H9 (cell line): ENCODE data around the gene CLEC16A. TPM values are rescaled to one million over a fixed set of nuclear protein-coding genes. Genes with fewer than 3 reads are reported as not detected.

Experiments used
- DNase-seq: peaks from one replicate; pipeline ENCODE4 v3.0.0-alpha.2; 2017
- H2AFZ ChIP-seq: one replicate; pipeline ENCODE4 v1.6.1; 2013; ENCODE audit warnings: mild to moderate bottlenecking, low read length, control low read depth, moderate library complexity
- H2AK5ac ChIP-seq: 2 replicates; pipeline ENCODE4 v1.6.1; 2013; ENCODE audit warnings: low read length, control low read depth, mixed read lengths; ENCODE audit not compliant: insufficient read length
- H2BK120ac ChIP-seq: one replicate; pipeline ENCODE4 v1.6.1; 2013; ENCODE audit warnings: low read depth, mild to moderate bottlenecking, low read length, control low read depth, inconsistent platforms; ENCODE audit not compliant: poor library complexity, severe bottlenecking
- H2BK12ac ChIP-seq: 2 replicates; pipeline ENCODE4 v1.6.1; 2013; ENCODE audit warnings: low read length, control low read depth, mixed read lengths, low read depth; ENCODE audit not compliant: insufficient read length
- H2BK15ac ChIP-seq: 2 replicates; pipeline ENCODE4 v1.6.1; 2013; ENCODE audit warnings: low read depth, low read length, control low read depth
- H2BK20ac ChIP-seq: one replicate; pipeline ENCODE4 v1.6.1; 2013; ENCODE audit warnings: low read depth, mild to moderate bottlenecking, low read length, control low read depth, inconsistent platforms; ENCODE audit not compliant: poor library complexity, severe bottlenecking
- H2BK5ac ChIP-seq: 2 replicates; pipeline ENCODE4 v1.6.1; 2013; ENCODE audit warnings: low read length, control low read depth, mixed read lengths; ENCODE audit not compliant: insufficient read length
- H3K14ac ChIP-seq: 2 replicates; pipeline ENCODE4 v1.6.1; 2013; ENCODE audit warnings: low read length, control low read depth; ENCODE audit not compliant: insufficient read depth
- H3K18ac ChIP-seq: 2 replicates; pipeline ENCODE4 v1.6.1; 2013; ENCODE audit warnings: low read depth, mild to moderate bottlenecking, mixed read lengths, low read length, control low read depth; ENCODE audit not compliant: insufficient read length
- H3K23ac ChIP-seq: 2 replicates; pipeline ENCODE4 v1.6.1; 2013; ENCODE audit warnings: low read length, control low read depth, mixed read lengths, low read depth; ENCODE audit not compliant: insufficient read length
- H3K23me2 ChIP-seq: 2 replicates; pipeline ENCODE4 v1.6.1; 2013; ENCODE audit warnings: low read depth, mild to moderate bottlenecking, mixed read lengths, low read length, control low read depth; ENCODE audit not compliant: insufficient read length, poor library complexity, severe bottlenecking
- H3K27ac ChIP-seq: 2 replicates; pipeline ENCODE4 v1.5.1; 2013; ENCODE audit warnings: low read length, control low read depth, mixed read lengths, low read depth; ENCODE audit not compliant: insufficient read length
- H3K27me3 ChIP-seq: 2 replicates; pipeline ENCODE4 v1.6.1; 2013; ENCODE audit warnings: low read length, control low read depth, inconsistent platforms; ENCODE audit not compliant: insufficient read depth
- H3K4ac ChIP-seq: 2 replicates; pipeline ENCODE4 v1.6.1; 2013; ENCODE audit warnings: low read depth, mild to moderate bottlenecking, control low read depth, inconsistent platforms, low read length, moderate library complexity
- H3K4me1 ChIP-seq: 2 replicates; pipeline ENCODE4 v1.6.1; 2013; ENCODE audit warnings: low read length, control low read depth, inconsistent platforms; ENCODE audit not compliant: insufficient read depth
- H3K4me2 ChIP-seq: 2 replicates; pipeline ENCODE4 v1.6.1; 2013; ENCODE audit warnings: low read length, control low read depth, mixed read lengths; ENCODE audit not compliant: insufficient read length, insufficient read depth
- H3K56ac ChIP-seq: 2 replicates; pipeline ENCODE4 v1.6.1; 2013; ENCODE audit warnings: low read depth, mild to moderate bottlenecking, mixed read lengths, low read length, control low read depth; ENCODE audit not compliant: insufficient read length
- H3K79me1 ChIP-seq: 2 replicates; pipeline ENCODE4 v1.6.1; 2013; ENCODE audit warnings: low read depth, mild to moderate bottlenecking, moderate library complexity, low read length, control low read depth, inconsistent platforms; ENCODE audit not compliant: insufficient read depth, poor library complexity, severe bottlenecking
- H3K79me2 ChIP-seq: 2 replicates; pipeline ENCODE4 v1.6.1; 2013; ENCODE audit warnings: low read length, control low read depth, inconsistent platforms; ENCODE audit not compliant: insufficient read depth
- H3K9ac ChIP-seq: 2 replicates; pipeline ENCODE4 v1.6.1; 2013; ENCODE audit warnings: low read length, control low read depth, mixed read lengths; ENCODE audit not compliant: insufficient read length; ENCODE audit errors: extremely low read depth
- H3K9me3 ChIP-seq: one replicate; pipeline ENCODE4 v1.6.1; 2013; ENCODE audit warnings: low read depth, low read length, inconsistent platforms; ENCODE audit not compliant: control insufficient read depth
- H3T11ph ChIP-seq: one replicate; pipeline ENCODE4 v1.6.1; 2013; ENCODE audit warnings: mild to moderate bottlenecking, low read length, control low read depth, inconsistent platforms
- H4K20me1 ChIP-seq: one replicate; pipeline ENCODE4 v1.6.1; 2013; ENCODE audit not compliant: control insufficient read depth, insufficient read length, insufficient read depth
- H4K5ac ChIP-seq: 2 replicates; pipeline ENCODE4 v1.6.1; 2013; ENCODE audit warnings: low read depth, mild to moderate bottlenecking, mixed read lengths, low read length, control low read depth; ENCODE audit not compliant: insufficient read length
- H4K8ac ChIP-seq: replicated peaks from 2 replicates; pipeline ENCODE4 v1.6.1; 2013; ENCODE audit warnings: low read length, control low read depth, mixed read lengths, low read depth; ENCODE audit not compliant: insufficient read length
- H4K91ac ChIP-seq: 2 replicates; pipeline ENCODE4 v1.6.1; 2013; ENCODE audit warnings: low read depth, mild to moderate bottlenecking, moderate library complexity, mixed read lengths, low read length, control low read depth; ENCODE audit not compliant: insufficient read length
- H3K27ac Mint-ChIP-seq, 3 experiments: 2 replicates in 2 of 3; 3 replicates in 1 of 3; pipeline ENCODE4 v1.8.0; 2020 to 2021; ENCODE audit warnings: mixed read lengths in 3 of 3, mild to moderate bottlenecking in 1 of 3, moderate library complexity in 1 of 3
- H3K27me3 Mint-ChIP-seq: 2 replicates; pipeline ENCODE4 v1.8.0; 2021; ENCODE audit warnings: low read depth, mild to moderate bottlenecking, moderate library complexity, mixed read lengths
- H3K36me3 Mint-ChIP-seq, 3 experiments: 2 replicates in 2 of 3; 3 replicates in 1 of 3; pipeline ENCODE4 v1.8.0; 2020 to 2021; ENCODE audit warnings: low read depth in 3 of 3, mixed read lengths in 3 of 3; ENCODE audit not compliant: insufficient read depth in 1 of 3
- H3K4me1 Mint-ChIP-seq, 2 experiments: 2 replicates each; pipeline ENCODE4 v1.8.0; 2020; ENCODE audit warnings: mixed read lengths in 2 of 2
- H3K4me3 Mint-ChIP-seq, 2 experiments: 2 replicates in 1 of 2; 3 replicates in 1 of 2; pipeline ENCODE4 v1.8.0; 2020 to 2021; ENCODE audit warnings: mild to moderate bottlenecking in 2 of 2, mixed read lengths in 2 of 2, moderate library complexity in 1 of 2
- H3K9me3 Mint-ChIP-seq, 2 experiments: 2 replicates in 1 of 2; 3 replicates in 1 of 2; pipeline ENCODE4 v1.8.0; 2020; ENCODE audit warnings: mild to moderate bottlenecking in 2 of 2, mixed read lengths in 2 of 2, moderate library complexity in 1 of 2
- WGBS: extraction: QIAGEN DNeasy Blood & Tissue Kit; methylation state at CpG from one replicate; pipeline ENCODE4 v1.1.7; 2013; ENCODE audit warnings: missing lambda C conversion rate, low lambda C conversion rate, mixed read lengths; ENCODE audit not compliant: insufficient read length; ENCODE audit errors: extremely low coverage; 5-methylcytosine and 5-hydroxymethylcytosine counted together
- total RNA-seq: library from RNA; stranded (reverse); gene quantifications from 2 replicates; pipeline ENCODE4 v1.2.1, GENCODE V29; 2021
- TF ChIP-seq, protein P1 (sequence below): fragments of 200-600 bp; sonication (generic); conservative IDR thresholded peaks from 3 replicates; pipeline ENCODE4 v1.8.0; 2021; ENCODE audit warnings: antibody characterized with exemption, mild to moderate bottlenecking

The CLEC16A gene
- total RNA-seq, 1 experiment from 2014 or later = 15.2 TPM

DNA sequence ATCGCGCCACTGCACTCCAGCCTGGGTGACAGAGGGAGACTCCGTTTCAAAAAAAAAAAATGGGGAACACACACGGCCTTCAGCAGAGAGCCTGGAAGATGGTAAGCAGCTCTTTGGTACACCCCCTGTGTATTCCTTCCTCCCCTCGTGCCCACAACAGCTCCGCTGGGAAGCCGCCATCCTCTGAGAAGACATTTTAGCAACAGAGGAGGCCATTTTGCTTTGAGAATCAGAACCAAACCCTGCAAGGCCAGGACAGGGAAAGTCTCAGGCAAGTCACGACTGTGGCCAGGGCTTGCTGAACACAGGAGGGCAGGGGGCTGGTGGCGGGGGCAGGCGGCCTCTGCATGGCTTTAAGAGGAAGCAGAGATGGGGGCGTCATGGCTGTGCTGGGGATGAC is 265.9 kb downstream of the CLEC16A start:
- H3K9me3 ChIP-seq = no peaks in the 10 kb centered on the region
- H3K23ac ChIP-seq = no peak overlapping the region
- H3K27ac ChIP-seq = no peak overlapping the region
- H3K4me2 ChIP-seq = no peak overlapping the region
- no peaks in the 10 kb centered on the region for H3K79me1 ChIP-seq
- no peaks in the 10 kb centered on the region for H4K20me1 ChIP-seq
- Mint-ChIP-seq H3K4me1 (no peaks in the 10 kb centered on the region), H3K27me3 (no peaks in the 10 kb centered on the region; the same call in none of the 2 replicates), H3K9me3 (no peaks in the 10 kb centered on the region; a peak in 1 of 5 replicates), H3K36me3 (no peaks in the 10 kb centered on the region), H3K27ac (no peak overlapping the region), H3K4me3 (no peak overlapping the region)
- TF ChIP-seq, protein P1, sequence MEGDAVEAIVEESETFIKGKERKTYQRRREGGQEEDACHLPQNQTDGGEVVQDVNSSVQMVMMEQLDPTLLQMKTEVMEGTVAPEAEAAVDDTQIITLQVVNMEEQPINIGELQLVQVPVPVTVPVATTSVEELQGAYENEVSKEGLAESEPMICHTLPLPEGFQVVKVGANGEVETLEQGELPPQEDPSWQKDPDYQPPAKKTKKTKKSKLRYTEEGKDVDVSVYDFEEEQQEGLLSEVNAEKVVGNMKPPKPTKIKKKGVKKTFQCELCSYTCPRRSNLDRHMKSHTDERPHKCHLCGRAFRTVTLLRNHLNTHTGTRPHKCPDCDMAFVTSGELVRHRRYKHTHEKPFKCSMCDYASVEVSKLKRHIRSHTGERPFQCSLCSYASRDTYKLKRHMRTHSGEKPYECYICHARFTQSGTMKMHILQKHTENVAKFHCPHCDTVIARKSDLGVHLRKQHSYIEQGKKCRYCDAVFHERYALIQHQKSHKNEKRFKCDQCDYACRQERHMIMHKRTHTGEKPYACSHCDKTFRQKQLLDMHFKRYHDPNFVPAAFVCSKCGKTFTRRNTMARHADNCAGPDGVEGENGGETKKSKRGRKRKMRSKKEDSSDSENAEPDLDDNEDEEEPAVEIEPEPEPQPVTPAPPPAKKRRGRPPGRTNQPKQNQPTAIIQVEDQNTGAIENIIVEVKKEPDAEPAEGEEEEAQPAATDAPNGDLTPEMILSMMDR = no peak
- H2AFZ ChIP-seq = no peak overlapping the region
- H4K91ac ChIP-seq = no peak overlapping the region
- H3K56ac ChIP-seq = no peak overlapping the region
- H3K14ac ChIP-seq = no peak overlapping the region
- H2AK5ac ChIP-seq = no peak overlapping the region
- H3K23me2 ChIP-seq = no peaks in the 10 kb centered on the region
- H2BK12ac ChIP-seq = no peak overlapping the region
- H2BK20ac ChIP-seq = no peak overlapping the region
- no peak for DNase-seq
- H3K79me2 ChIP-seq = no peaks in the 10 kb centered on the region
- WGBS = no CpG with 5 or more reads among the region's 11 CpGs
- H4K8ac ChIP-seq = no peak overlapping the region
- H3T11ph ChIP-seq = no peak overlapping the region
- no peak overlapping the region for H3K9ac ChIP-seq
- no peak overlapping the region for H3K4ac ChIP-seq
- no peak overlapping the region for H2BK5ac ChIP-seq
- H4K5ac ChIP-seq = no peak overlapping the region
- H3K4me1 ChIP-seq = no peaks in the 10 kb centered on the region
- no peak overlapping the region for H2BK15ac ChIP-seq
- no peak overlapping the region for H3K18ac ChIP-seq
- no peak overlapping the region for H2BK120ac ChIP-seq
- no peaks in the 10 kb centered on the region for H3K27me3 ChIP-seq
